Measurements from ENCODE around the gene CDH4.

CDH4 gene

DNA sequence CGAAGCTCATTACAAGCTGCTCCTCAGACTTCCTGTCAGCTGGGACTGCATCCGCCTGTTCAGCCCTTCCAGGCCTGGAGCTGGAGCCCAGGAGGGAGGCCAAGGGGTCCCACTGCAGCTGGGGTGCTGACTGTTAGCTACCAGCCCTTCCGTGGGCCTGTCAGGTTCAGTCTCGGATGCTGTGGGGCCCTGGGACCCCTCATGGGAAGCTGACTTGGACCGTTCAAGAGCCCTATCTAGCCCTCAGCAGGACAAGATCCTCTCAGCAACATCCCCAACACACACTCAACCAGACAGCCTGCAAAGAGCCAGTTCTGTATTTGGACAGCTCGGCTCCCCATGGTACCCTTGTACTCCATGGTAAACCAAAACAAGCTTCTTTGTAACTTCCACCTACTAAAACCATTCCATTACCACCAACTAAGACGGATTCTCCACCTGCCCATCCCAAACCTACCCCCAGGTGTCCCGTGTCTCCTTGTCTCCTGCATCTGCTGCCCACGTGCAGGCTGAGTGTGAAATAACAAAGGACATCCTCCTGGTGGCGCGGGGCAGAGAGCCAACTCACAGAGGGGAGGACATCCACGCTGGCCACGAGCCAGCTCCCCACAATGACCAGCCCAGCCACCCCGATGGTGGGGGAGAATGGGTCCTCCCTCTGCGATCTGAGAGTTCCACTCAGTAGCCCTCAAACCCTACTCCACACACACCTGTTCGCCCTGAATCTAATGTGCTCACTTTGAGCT lies 702.4 kb downstream of the CDH4 start:
- ChIA-PET CTCF (no interaction called here), POLR2A (interaction anchor here (0.6 kb wide), 1 partner anchor 111 kb away, joined by 3 read pairs; the partner anchor contains the start of gene TAF4)
- TF ChIP-seq, protein P1, sequence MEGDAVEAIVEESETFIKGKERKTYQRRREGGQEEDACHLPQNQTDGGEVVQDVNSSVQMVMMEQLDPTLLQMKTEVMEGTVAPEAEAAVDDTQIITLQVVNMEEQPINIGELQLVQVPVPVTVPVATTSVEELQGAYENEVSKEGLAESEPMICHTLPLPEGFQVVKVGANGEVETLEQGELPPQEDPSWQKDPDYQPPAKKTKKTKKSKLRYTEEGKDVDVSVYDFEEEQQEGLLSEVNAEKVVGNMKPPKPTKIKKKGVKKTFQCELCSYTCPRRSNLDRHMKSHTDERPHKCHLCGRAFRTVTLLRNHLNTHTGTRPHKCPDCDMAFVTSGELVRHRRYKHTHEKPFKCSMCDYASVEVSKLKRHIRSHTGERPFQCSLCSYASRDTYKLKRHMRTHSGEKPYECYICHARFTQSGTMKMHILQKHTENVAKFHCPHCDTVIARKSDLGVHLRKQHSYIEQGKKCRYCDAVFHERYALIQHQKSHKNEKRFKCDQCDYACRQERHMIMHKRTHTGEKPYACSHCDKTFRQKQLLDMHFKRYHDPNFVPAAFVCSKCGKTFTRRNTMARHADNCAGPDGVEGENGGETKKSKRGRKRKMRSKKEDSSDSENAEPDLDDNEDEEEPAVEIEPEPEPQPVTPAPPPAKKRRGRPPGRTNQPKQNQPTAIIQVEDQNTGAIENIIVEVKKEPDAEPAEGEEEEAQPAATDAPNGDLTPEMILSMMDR (IDR thresholded peaks at IDR 0.05; ENCODE audit: control extremely low read depth, extremely low read depth, low read depth, missing control alignments): no peak
- DNase-seq (ENCODE audit: extremely low spot score): no peak

DNA sequence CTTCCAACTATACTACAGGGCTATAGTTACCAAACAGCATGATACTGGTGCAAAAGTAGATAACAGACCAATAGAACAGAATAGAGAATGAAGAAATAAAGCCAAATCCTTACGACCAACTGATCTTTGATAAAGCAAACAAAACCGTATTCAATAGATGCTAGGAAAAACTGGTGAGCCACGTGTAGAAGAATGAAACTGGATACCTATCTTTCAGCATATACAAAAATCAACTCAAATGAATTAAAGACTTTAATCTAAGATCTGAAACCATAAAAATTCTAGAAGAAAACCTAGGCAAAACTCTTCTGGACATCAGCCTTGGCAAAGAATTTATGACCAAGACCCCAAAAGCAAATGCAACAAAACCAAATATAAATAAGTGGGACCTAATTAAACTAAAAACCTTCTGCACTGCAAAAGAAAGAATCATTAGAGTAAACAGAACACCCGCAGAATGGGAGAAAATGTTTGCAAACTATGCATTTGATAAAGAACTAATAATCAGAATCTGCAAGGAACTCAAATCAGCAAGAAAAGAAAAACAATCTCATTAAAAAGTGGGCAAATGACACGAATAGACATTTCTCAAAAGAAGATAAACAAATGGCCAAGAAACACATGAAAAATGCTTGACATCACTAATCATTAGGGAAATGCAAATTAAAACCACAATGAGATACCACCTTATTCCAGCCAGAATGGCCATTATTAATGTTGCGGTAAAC lies 703.8 kb downstream of the CDH4 start:
- ChIA-PET POLR2A (no interaction called here), CTCF (no interaction called here)
- TF ChIP-seq, protein P1 (IDR thresholded peaks at IDR 0.05; ENCODE audit: control extremely low read depth, extremely low read depth, low read depth, missing control alignments): no peak
- no peak for DNase-seq (ENCODE audit: extremely low spot score)

DNA sequence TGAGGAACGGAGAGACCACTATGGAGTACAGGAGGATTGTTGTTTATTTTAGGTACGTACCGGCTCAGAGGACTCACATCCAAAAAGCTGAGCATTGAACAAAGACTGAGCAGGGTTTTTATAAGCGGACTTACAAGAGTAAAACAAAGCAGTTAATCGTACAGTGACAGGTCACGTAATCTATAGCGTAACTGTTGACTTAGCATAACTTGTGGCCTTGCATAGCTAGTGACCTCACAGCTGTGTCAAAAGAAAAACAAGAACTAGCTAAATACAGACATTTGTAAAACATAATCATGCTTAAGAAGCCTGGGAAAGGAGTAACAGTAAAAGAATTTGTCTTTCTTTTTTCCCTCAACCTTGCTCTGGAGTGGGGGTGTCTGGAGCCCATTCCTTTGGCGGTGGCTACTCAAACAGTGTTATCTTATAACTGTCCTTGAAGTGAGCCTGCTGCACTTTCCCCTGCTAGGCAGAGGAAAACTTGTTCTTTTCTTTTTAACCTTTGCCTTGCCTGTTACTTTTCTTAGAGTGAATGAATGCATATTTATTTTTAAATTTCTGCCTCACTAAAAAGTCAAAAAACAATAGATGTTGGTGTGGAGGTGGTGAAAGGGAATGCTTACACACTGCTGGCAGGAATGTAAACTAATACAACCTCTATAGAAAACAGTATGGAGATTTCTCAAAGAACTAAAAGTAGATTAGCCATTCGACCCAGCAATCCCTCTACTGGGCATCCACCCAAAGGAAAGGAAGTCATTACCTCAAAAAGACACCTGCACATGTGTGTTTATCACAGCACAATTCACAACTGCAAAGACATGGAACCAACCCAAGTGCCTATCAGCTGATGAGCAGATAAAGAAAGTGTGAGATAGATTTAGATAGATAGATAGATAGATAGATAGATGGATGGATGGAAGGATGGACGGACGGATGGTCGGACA lies 704.6 kb downstream of the CDH4 start:
- TF ChIP-seq, protein P1 (IDR thresholded peaks at IDR 0.05; ENCODE audit: control extremely low read depth, extremely low read depth, low read depth, missing control alignments): no peak
- ChIA-PET CTCF (no interaction called here), POLR2A (no interaction called here)
- DNase-seq (ENCODE audit: extremely low spot score): no peak

DNA sequence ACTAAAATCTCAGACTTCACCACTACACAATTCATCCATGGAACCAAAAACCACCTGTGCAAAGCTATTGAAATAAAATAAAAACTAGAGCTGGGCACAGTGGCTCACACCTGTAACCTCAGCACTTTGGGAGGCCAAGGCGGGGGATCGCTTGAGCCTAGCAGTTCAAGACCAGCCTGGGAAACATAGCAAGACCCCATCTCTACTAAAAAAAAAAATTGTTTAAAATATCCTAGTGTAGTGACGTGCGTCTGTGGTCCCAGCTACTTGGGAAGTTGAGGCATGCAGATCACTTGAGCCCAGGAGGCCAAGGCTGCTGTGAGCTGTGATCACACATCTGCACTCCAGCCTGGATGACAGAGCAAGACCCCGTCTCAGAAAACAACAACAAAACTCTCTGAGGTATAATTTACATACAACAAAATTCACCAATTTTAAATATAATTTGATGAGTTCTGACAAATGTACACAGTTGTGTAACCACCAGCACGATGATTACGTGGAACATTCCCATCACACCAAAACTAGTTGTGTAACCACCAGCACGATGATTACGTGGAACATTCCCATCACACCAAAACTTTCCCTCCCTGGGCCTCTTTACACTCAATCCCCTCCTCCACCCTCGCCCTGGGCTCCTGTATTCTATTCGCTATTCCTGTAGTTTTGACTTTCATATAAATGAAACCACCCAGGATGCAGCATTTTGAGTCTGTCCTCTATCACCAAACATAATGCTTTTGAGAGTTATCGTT lies 706.1 kb downstream of the CDH4 start:
- no peak for DNase-seq (ENCODE audit: extremely low spot score)
- TF ChIP-seq, protein P1 (IDR thresholded peaks at IDR 0.05; ENCODE audit: control extremely low read depth, extremely low read depth, low read depth, missing control alignments): no peak
- ChIA-PET POLR2A (no interaction called here), CTCF (no interaction called here)

DNA sequence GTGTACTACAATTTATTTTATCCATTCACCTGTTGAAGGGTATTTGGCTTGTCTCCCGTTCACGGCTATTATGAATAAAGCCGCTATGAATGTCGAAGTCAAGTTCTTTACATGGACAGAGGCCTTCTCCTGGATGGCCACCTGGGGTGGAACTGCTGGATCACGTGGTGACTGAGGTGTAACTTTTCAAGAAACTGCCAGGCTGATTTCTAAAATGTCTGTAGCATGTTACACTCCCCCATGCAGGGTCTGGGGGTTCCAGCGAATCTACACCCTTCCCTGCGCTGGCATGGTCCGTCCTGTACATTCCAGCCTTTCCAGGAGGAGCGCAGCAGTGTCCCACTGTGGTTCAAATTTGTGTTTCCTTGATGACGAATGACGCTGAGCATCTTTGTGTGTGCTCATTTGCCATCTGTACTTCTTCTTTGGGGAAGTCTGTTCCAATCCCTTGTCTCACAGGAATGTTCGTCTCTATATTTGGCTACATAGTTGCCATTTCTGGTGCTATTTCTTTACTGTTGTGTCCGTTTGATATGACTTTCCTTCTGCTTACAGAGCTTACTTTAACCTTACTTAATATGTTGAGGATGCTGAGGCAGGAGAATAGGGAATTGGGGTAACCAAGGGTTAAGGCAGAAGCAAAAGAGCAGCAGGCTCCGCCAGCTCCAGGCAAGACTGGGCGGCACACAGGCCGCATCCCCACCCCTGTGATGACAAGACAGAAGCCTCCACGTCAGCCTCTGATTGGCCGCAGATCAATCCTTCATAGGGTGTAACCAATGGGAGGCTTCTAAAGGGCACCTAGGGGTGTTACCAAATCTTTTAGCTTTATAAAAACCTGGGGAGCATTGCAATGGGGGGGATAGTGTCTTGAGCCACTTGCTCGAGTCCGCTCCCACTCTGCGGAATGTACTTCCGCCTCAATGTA lies 707.0 kb downstream of the CDH4 start:
- ChIA-PET CTCF (no interaction called here), POLR2A (no interaction called here)
- TF ChIP-seq, protein P1 (IDR thresholded peaks at IDR 0.05; ENCODE audit: control extremely low read depth, extremely low read depth, low read depth, missing control alignments): no peak
- DNase-seq (ENCODE audit: extremely low spot score): no peak
